Smooth muscle cell (in vitro differentiated cells): Measurements from ENCODE around the gene SNCB. TPM values are rescaled to one million over a fixed set of nuclear protein-coding genes. Genes with fewer than 3 reads are reported as not detected.

ENCODE experiments used
- DNase-seq: peaks from one replicate; lab custom pipeline; 2025; ENCODE audit not compliant: unreplicated experiment; lab: John Stamatoyannopoulos, UW
- H2AFZ ChIP-seq: fragments of 200-600 bp; sonication (generic); 2 replicates; pipeline ENCODE4 v1.6.0; 2016; ENCODE audit warnings: antibody characterized with exemption, low read depth, mild to moderate bottlenecking
- H3F3A ChIP-seq: fragments of 200-600 bp; sonication (generic); 2 replicates; pipeline ENCODE4 v1.6.0; 2017; ENCODE audit warnings: antibody characterized with exemption, low read depth
- H3K27ac ChIP-seq: fragments of 200-600 bp; sonication (generic); 2 replicates; pipeline ENCODE4 v1.5.1; 2016; ENCODE audit warnings: low read depth, mild to moderate bottlenecking
- H3K27me3 ChIP-seq: fragments of 200-600 bp; sonication (generic); 2 replicates; pipeline ENCODE4 v1.6.1; 2016; ENCODE audit warnings: low read depth, mild to moderate bottlenecking
- H3K36me3 ChIP-seq: fragments of 200-600 bp; sonication (generic); 2 replicates; pipeline ENCODE4 v1.5.1; 2016; ENCODE audit warnings: low read depth
- H3K4me1 ChIP-seq: fragments of 200-600 bp; sonication (generic); 2 replicates; pipeline ENCODE4 v1.5.1; 2016; ENCODE audit warnings: low read depth
- H3K4me2 ChIP-seq: fragments of 200-600 bp; sonication (generic); 2 replicates; pipeline ENCODE4 v1.6.0; 2016; ENCODE audit warnings: mild to moderate bottlenecking
- H3K4me3 ChIP-seq: fragments of 200-600 bp; sonication (generic); 2 replicates; pipeline ENCODE4 v1.5.1; 2016; ENCODE audit warnings: mild to moderate bottlenecking
- H3K79me2 ChIP-seq: fragments of 200-600 bp; sonication (generic); 2 replicates; pipeline ENCODE4 v1.6.0; 2016; ENCODE audit warnings: low read depth, mild to moderate bottlenecking
- H3K9ac ChIP-seq: fragments of 200-600 bp; sonication (generic); 2 replicates; pipeline ENCODE4 v1.6.0; 2016; ENCODE audit warnings: low read depth
- H3K9me3 ChIP-seq: fragments of 200-600 bp; sonication (generic); replicated peaks from 2 replicates; pipeline ENCODE4 v1.5.1; 2016; ENCODE audit warnings: low read depth
- H4K20me1 ChIP-seq: fragments of 200-600 bp; sonication (generic); 2 replicates; pipeline ENCODE4 v1.6.0; 2016; ENCODE audit warnings: low read depth
- WGBS: methylation state at CpG from one replicate; pipeline ENCODE4 v1.1.7; 2016; ENCODE audit warnings: low lambda C conversion rate; 5-methylcytosine and 5-hydroxymethylcytosine counted together
- polyA plus RNA-seq: library from polyadenylated mRNA; unstranded; fragments of >200 nt; fragmentation: Nextera tagmentation; extraction: Ambion mirVana; gene quantifications from 2 replicates; pipeline ENCODE4 v1.2.1, GENCODE V29; 2016
- total RNA-seq: library from RNA; depleted of rRNA; stranded (reverse); fragments of >200 nt; gene quantifications from 2 replicates; pipeline ENCODE4 v1.2.3, GENCODE V29; 2014
- TF ChIP-seq, protein P1 (sequence below): fragments of 200-600 bp; sonication (generic); IDR thresholded peaks from 2 replicates; pipeline ENCODE4 v1.5.1; 2017; ENCODE audit warnings: borderline replicate concordance, mild to moderate bottlenecking, antibody characterized with exemption; ENCODE audit not compliant: insufficient read depth, poor library complexity, severe bottlenecking

The SNCB gene
- total and polyA plus RNA-seq, 2 experiments from 2014 or later: 0.45 to 0.55 TPM

DNA sequence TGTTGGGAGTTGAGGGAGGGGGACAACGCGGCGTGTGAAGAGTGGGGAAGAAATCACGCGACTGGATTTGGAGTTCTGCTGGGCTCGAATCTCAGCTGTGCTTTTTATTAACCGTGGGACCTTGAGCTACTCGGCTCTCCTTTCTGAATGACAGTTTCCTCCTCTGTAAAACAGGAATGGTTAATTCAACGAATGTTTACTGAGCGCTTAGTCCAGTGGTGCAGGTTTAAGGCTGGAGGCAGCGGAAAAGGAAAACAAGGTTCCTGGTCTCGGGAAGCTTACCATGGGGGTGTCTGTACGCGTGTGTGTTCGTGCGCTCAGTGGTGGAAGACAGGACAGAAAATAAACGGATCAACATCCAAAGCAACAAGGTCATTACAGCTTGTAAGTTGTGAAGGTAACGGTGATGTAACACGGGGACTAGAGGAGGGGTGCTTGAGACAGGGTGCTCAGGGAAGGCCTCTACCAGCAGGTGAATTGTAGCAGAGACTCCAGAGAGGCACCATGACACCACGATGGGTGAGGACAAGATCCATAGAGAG lies 418 bp upstream of the SNCB start:
- TF ChIP-seq, protein P1, sequence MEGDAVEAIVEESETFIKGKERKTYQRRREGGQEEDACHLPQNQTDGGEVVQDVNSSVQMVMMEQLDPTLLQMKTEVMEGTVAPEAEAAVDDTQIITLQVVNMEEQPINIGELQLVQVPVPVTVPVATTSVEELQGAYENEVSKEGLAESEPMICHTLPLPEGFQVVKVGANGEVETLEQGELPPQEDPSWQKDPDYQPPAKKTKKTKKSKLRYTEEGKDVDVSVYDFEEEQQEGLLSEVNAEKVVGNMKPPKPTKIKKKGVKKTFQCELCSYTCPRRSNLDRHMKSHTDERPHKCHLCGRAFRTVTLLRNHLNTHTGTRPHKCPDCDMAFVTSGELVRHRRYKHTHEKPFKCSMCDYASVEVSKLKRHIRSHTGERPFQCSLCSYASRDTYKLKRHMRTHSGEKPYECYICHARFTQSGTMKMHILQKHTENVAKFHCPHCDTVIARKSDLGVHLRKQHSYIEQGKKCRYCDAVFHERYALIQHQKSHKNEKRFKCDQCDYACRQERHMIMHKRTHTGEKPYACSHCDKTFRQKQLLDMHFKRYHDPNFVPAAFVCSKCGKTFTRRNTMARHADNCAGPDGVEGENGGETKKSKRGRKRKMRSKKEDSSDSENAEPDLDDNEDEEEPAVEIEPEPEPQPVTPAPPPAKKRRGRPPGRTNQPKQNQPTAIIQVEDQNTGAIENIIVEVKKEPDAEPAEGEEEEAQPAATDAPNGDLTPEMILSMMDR: no peak
- Histone ChIP-seq H3K79me2 (no peaks in the 10 kb centered on the region), H3K4me1 (peaks cover 11% of the 10 kb centered on the region), H3K27ac (no peak overlapping the region), H3K9ac (no peak overlapping the region), H3K27me3 (peaks cover 81% of the 10 kb centered on the region), H2AFZ (peak overlapping the region; percentile 3), H4K20me1 (no peaks in the 10 kb centered on the region), H3K36me3 (no peaks in the 10 kb centered on the region), H3K4me2 (peak overlapping the region; percentile 85), H3F3A (no peaks in the 10 kb centered on the region), H3K4me3 (peak overlapping the region; percentile 50), H3K9me3 (no peaks in the 10 kb centered on the region)
- WGBS: 17% methylated on average over 20 of the region's 20 CpGs
- DNase-seq: no peak

DNA sequence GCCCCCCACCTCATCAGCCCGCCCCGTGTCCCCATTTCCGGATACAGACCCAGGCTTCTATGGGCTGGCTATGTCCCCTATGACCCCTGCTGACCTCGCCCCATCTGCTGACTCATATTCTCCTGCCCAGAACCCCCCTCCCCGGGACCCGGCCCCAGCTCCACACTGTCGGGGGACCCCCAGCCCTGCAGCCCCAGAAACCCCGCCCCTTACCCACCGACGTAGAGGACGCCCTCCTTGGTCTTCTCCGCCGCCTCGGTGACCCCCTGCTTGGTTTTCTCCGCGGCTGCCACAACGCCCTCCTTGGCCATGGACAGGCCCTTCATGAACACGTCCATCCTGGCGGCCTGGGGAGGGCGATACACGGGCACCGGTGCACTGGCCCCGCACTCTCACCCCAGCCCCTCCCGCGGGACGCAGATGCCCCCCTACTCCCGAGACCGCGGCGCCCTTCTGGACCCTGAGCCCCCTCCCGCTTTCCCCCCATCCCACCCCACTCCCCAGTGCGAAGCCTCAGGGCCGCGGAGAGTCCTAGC lies 949 bp downstream of the SNCB start:
- H3K9me3 ChIP-seq: no peaks in the 10 kb centered on the region
- peak overlapping the region; percentile 50 for H3K4me3 ChIP-seq
- no peak for DNase-seq
- H3K9ac ChIP-seq: no peak overlapping the region
- 6% methylated on average over 31 of the region's 34 CpGs for WGBS
- H3K36me3 ChIP-seq: no peaks in the 10 kb centered on the region
- H2AFZ ChIP-seq: no peak overlapping the region
- no peak overlapping the region for H3K27ac ChIP-seq
- H3K27me3 ChIP-seq: peaks cover 91% of the 10 kb centered on the region
- no peaks in the 10 kb centered on the region for H4K20me1 ChIP-seq
- TF ChIP-seq, protein P1: no peak
- H3K4me1 ChIP-seq: peaks cover 11% of the 10 kb centered on the region
- H3F3A ChIP-seq: no peaks in the 10 kb centered on the region
- H3K4me2 ChIP-seq: peak overlapping the region; percentile 85
- no peaks in the 10 kb centered on the region for H3K79me2 ChIP-seq

DNA sequence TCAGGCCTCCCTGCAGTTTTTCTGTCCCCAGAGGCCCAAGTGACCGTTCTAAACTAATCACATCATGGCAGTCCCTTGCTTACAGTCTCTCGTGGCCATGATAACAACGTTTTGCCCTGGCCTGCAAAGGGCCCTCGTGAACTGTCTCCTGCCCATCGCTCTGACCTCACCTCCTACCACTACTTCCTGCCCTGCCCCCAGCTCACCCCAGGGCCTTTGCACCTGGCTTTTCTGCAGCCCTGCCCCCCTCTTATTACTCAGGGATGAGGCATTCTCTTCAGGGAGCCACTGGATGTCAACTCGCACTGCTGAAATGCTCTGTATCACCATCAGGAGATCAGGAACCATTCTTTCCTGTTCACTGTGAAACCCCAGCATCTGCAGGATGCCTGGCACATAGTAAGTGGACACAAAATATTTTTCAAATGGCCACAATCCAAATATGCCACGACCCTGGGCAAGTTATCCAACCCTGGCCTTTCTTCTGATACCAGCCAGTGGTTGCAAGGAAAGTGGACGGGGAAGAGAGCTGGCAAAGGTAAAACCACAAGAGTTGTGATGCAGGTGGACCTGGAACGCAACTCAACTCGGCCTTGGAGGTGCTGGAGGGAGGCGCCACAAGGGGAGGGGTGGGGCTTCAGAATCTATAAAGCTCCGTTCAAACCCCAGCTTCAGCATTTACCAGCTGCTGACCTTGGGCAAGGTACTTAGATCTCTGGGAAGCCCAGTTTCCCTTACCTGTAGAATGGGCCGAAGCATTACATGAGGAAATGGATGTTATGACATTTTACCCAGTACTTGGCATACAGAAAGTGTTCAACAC lies 1.7 kb downstream of the SNCB start:
- no peak for DNase-seq
- Histone ChIP-seq H4K20me1 (no peaks in the 10 kb centered on the region), H3K4me1 (peaks cover 11% of the 10 kb centered on the region), H2AFZ (no peak overlapping the region), H3K27ac (no peak overlapping the region), H3K9me3 (no peaks in the 10 kb centered on the region), H3K4me2 (no peak overlapping the region), H3K36me3 (no peaks in the 10 kb centered on the region), H3K79me2 (no peaks in the 10 kb centered on the region), H3F3A (no peaks in the 10 kb centered on the region), H3K4me3 (no peak overlapping the region), H3K27me3 (peaks cover 91% of the 10 kb centered on the region), H3K9ac (no peak overlapping the region)
- 51% methylated on average over 13 of the region's 13 CpGs for WGBS
- TF ChIP-seq, protein P1: no peak
